Measurements from ENCODE around the gene NFU1.

DNA sequence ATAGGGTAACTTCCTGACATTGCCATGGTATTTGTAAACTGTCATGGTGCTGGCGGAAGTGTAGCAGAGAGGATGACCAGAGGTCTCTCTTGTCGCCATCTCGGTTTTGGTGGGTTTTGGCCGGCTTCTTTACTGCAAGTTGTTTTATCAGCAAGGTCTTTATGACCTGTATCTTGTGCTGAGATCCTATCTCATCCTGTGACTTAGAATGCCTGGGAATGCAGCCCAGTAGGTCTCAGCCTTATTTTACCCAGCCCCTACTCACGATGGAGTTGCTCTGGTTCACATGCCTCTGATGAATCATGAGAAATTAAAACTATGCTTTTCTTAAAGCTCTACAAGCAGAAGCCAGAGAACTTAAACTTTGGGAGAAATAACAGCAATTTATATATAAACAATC lies 12.7 kb upstream of the NFU1 start:
- no peak for TF ChIP-seq CTCF (IDR thresholded peaks at IDR 0.05; ENCODE audit: borderline replicate concordance, extremely low read depth, low read length, poor library complexity, severe bottlenecking)
- TF ChIP-seq EZH2 (IDR thresholded peaks at IDR 0.05; ENCODE audit: borderline replicate concordance, low read depth, low read length, severe bottlenecking), result no peak
